Left ventricle myocardium inferior (tissue), 1 donor: ENCODE data around the gene DISP2. TPM values are rescaled to one million over a fixed set of nuclear protein-coding genes. Genes with fewer than 3 reads are reported as not detected.

Experiments used
- DNase-seq: peaks from one replicate; pipeline ENCODE4 v3.0.0-alpha.2; 2020
- H3K27ac ChIP-seq: fragments of 200-600 bp; replicated peaks from 2 replicates; pipeline ENCODE4 v1.8.0; 2021
- H3K27me3 ChIP-seq: fragments of 200-600 bp; 2 replicates; pipeline ENCODE4 v1.8.0; 2021; ENCODE audit warnings: low read depth
- H3K36me3 ChIP-seq: fragments of 200-600 bp; 2 replicates; pipeline ENCODE4 v1.8.0; 2021
- H3K4me1 ChIP-seq: fragments of 200-600 bp; 2 replicates; pipeline ENCODE4 v1.8.0; 2021
- H3K4me3 ChIP-seq: fragments of 200-600 bp; 2 replicates; pipeline ENCODE4 v1.8.0; 2021; ENCODE audit warnings: mild to moderate bottlenecking, moderate library complexity
- H3K9me3 ChIP-seq: fragments of 200-600 bp; replicated peaks from 2 replicates; pipeline ENCODE4 v1.8.0; 2021
- CTCF ChIP-seq: fragments of 200-600 bp; IDR thresholded peaks from 2 replicates; pipeline ENCODE4 v1.8.0; 2021; ENCODE audit warnings: antibody characterized with exemption, mild to moderate bottlenecking, borderline replicate concordance
- intact Hi-C: fragments of 100-400 bp; cut with micrococcal nuclease; formaldehyde crosslinking; loops from one replicate; pipeline ENCODE4 v1.11.0; 2022
- total RNA-seq: library from RNA; stranded (reverse); fragmentation: NEBNext Ultra II Directional; extraction: Animal tissue kit (Norgen Biotek cat#: 25700); gene quantifications from one replicate; pipeline ENCODE4 v1.2.1, GENCODE V29; 2021
- donor health status: DM: no; HTN: yes; CAD: no; lungs with severe emphysema.

The DISP2 gene
- total RNA-seq, 1 donor from 2014 or later, result 3.0 TPM

GRCh38 chr15:40330368-40330836 lies 27.6 kb upstream of the DISP2 start:
- peaks cover 6% of the 10 kb centered on the region for H3K36me3 ChIP-seq
- H3K9me3 ChIP-seq, result no peaks in the 10 kb centered on the region
- no peak for DNase-seq
- no peak overlapping the region for H3K4me3 ChIP-seq
- TF ChIP-seq CTCF, result no peak
- intact Hi-C loops, result no loop called here
- peaks cover 100% of the 10 kb centered on the region for H3K4me1 ChIP-seq
- no peaks in the 10 kb centered on the region for H3K27me3 ChIP-seq
- peak overlapping the region; percentile 99 for H3K27ac ChIP-seq

- H3K27ac ChIP-seq, result peak overlapping the region; percentile 99
- no peak overlapping the region for H3K4me3 ChIP-seq
- intact Hi-C loops, result no loop called here
- H3K9me3 ChIP-seq, result no peaks in the 10 kb centered on the region
- no peaks in the 10 kb centered on the region for H3K27me3 ChIP-seq
- H3K36me3 ChIP-seq, result peaks cover 13% of the 10 kb centered on the region
- no peak for DNase-seq
- peaks cover 100% of the 10 kb centered on the region for H3K4me1 ChIP-seq
- no peak for TF ChIP-seq CTCF
These were observed 27.0 kb upstream of the DISP2 start for GRCh38 chr15:40331026-40331425.

GRCh38 chr15:40331637-40332036 lies 26.4 kb upstream of the DISP2 start:
- no peak for DNase-seq
- no peak for TF ChIP-seq CTCF
- H3K27me3 ChIP-seq, result no peaks in the 10 kb centered on the region
- H3K9me3 ChIP-seq, result no peaks in the 10 kb centered on the region
- H3K27ac ChIP-seq, result peak overlapping the region; percentile 99
- peaks cover 100% of the 10 kb centered on the region for H3K4me1 ChIP-seq
- intact Hi-C loops, result no loop called here
- H3K4me3 ChIP-seq, result no peak overlapping the region
- H3K36me3 ChIP-seq, result peaks cover 19% of the 10 kb centered on the region

GRCh38 chr15:40332113-40332781 lies 25.8 kb upstream of the DISP2 start:
- intact Hi-C loops, result no loop called here
- Histone ChIP-seq H3K27me3 (no peaks in the 10 kb centered on the region), H3K4me3 (no peak overlapping the region), H3K9me3 (no peaks in the 10 kb centered on the region), H3K4me1 (peaks cover 100% of the 10 kb centered on the region), H3K27ac (peak overlapping the region; percentile 99), H3K36me3 (peaks cover 22% of the 10 kb centered on the region)
- no peak for DNase-seq
- TF ChIP-seq CTCF, result no peak

- Histone ChIP-seq H3K4me1 (peaks cover 100% of the 10 kb centered on the region), H3K9me3 (no peaks in the 10 kb centered on the region), H3K27ac (peak overlapping the region; percentile 99), H3K27me3 (no peaks in the 10 kb centered on the region), H3K36me3 (peaks cover 22% of the 10 kb centered on the region), H3K4me3 (peak overlapping the region; percentile 42)
- no peak for TF ChIP-seq CTCF
- intact Hi-C loops, result no loop called here
- DNase-seq, result peak; percentile 78
These were observed 24.0 kb upstream of the DISP2 start for GRCh38 chr15:40333922-40334492.
